Effector CD8-positive, alpha-beta T cell (primary cell): ENCODE results near the gene IQCB1.
"Not testable (repeated sequence)": the region's sequence is repeated elsewhere in the genome, so short reads cannot be mapped to it uniquely, and the experiment has no call there.

Experiments used
- DNase-seq: peaks from one replicate; lab custom pipeline; 2025; lab: John Stamatoyannopoulos, UW
- total RNA-seq, 4 experiments: gene quantifications; one replicate each; lab custom pipeline; 2026; lab: John Stamatoyannopoulos, UW

IQCB1 gene
- 33.7 to 53.7 (median 45.1) reads per million in 4 experiments for total RNA-seq

GRCh38 chr3:121834671-121835464 is at the start of gene IQCB1, which contains the start of gene EAF2:
IQCB1 (minus strand) TSS chr3:121835060; CDS start chr3:121828960, 6,100 bp downstream.
EAF2 (plus strand) TSS chr3:121835209; CDS start chr3:121835286, 77 bp downstream.
- DNase-seq = peak; percentile 91

GRCh38 chr3:121883507-121883906 is 48.6 kb upstream of the IQCB1 start:
- no peak for DNase-seq

- no peak for DNase-seq
These were observed 43.6 kb upstream of the IQCB1 start for GRCh38 chr3:121878411-121878810.

- no peak for DNase-seq
These were observed 36.6 kb upstream of the IQCB1 start for GRCh38 chr3:121871430-121871829.

GRCh38 chr3:121870717-121871116 is 35.9 kb upstream of the IQCB1 start:
- no peak for DNase-seq

- DNase-seq = no peak
These were observed 34.9 kb upstream of the IQCB1 start for GRCh38 chr3:121869736-121870135.

- no peak for DNase-seq
These were observed 28.9 kb upstream of the IQCB1 start for GRCh38 chr3:121863801-121864200.

GRCh38 chr3:121863247-121863646 is 28.4 kb upstream of the IQCB1 start:
- not testable (repeated sequence) for DNase-seq

GRCh38 chr3:121857778-121858177 is 22.9 kb upstream of the IQCB1 start:
- DNase-seq = not testable (repeated sequence)

GRCh38 chr3:121855555-121855954 is 20.7 kb upstream of the IQCB1 start:
- DNase-seq = no peak

- no peak for DNase-seq
These were observed 17.4 kb upstream of the IQCB1 start for GRCh38 chr3:121852256-121852655.

GRCh38 chr3:121844892-121845291 is 10.0 kb upstream of the IQCB1 start:
- no peak for DNase-seq

- no peak for DNase-seq
These were observed 5.1 kb upstream of the IQCB1 start for GRCh38 chr3:121839962-121840361.

- DNase-seq = no peak
These were observed 1.6 kb upstream of the IQCB1 start for GRCh38 chr3:121836481-121836880.

GRCh38 chr3:121836064-121836463 is 1.2 kb upstream of the IQCB1 start:
- no peak for DNase-seq

GRCh38 chr3:121835465-121835801 is 573 bp upstream of the IQCB1 start:
- no peak for DNase-seq

- DNase-seq = no peak
These were observed 646 bp downstream of the IQCB1 start for GRCh38 chr3:121834157-121834670.

- DNase-seq = no peak
These were observed 11.9 kb downstream of the IQCB1 start for GRCh38 chr3:121822973-121823372.

- DNase-seq = no peak
These were observed 13.2 kb downstream of the IQCB1 start for GRCh38 chr3:121821421-121822199.

- DNase-seq = no peak
These were observed 15.6 kb downstream of the IQCB1 start for GRCh38 chr3:121819236-121819635.

GRCh38 chr3:121818578-121818977 is 16.3 kb downstream of the IQCB1 start:
- DNase-seq = no peak

GRCh38 chr3:121817753-121818152 is 17.1 kb downstream of the IQCB1 start:
- DNase-seq = no peak

GRCh38 chr3:121809249-121809648 is 25.6 kb downstream of the IQCB1 start:
- DNase-seq = no peak
